EH (cell line): ENCODE results near the gene EIF3K.
A peak's percentile ranks its signal among the peaks of the same experiment; 100 is the strongest.

Source experiments
- DNase-seq: peaks from one replicate; pipeline ENCODE4 v3.0.0-alpha.2; 2015; ENCODE audit warnings: low read depth

Gene EIF3K

GRCh38 chr19:38649305-38650171 lies 30.6 kb downstream of the EIF3K start:
- DNase-seq = peak; percentile 61

DNA sequence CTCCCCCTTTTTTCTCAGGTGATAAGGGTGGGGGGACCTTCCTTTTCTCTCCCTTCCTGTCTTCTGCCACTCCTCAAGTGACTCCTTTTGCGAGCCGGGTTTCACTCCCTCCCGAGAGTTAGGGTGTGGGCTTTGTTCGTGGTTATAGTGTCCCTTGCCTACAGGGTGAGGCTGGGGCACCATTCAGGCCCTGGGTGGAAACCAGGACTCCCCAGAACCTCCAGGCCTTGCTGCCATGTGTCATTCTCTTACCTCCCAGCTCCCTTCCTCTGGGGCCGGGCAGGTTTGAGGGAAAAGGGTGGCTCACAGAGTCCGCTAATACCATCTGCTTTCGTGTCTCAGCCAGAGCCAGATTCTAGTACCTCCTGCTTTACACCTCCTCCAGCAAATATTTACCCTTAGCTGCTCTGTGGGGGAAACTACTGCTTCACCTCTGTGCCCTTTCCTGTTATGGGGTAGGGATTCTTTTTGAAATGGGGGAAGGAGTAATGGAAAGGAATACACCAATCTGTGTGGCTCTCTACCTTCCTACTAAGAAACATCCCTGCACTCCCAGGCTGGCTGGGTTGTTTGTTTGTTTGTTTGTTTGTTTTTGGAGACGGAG lies 31.3 kb downstream of the EIF3K start:
- DNase-seq = no peak

- DNase-seq = peak; percentile 89
Observed at GRCh38 chr19:38650911-38651584, 32.1 kb downstream of the EIF3K start.

- DNase-seq = peak; percentile 51
Observed at GRCh38 chr19:38653028-38653571, 34.1 kb downstream of the EIF3K start.

GRCh38 chr19:38654628-38655055 lies 35.7 kb downstream of the EIF3K start:
- DNase-seq = peak; percentile 93

- DNase-seq = no peak
Observed at GRCh38 chr19:38655148-38655824, 36.3 kb downstream of the EIF3K start.

DNA sequence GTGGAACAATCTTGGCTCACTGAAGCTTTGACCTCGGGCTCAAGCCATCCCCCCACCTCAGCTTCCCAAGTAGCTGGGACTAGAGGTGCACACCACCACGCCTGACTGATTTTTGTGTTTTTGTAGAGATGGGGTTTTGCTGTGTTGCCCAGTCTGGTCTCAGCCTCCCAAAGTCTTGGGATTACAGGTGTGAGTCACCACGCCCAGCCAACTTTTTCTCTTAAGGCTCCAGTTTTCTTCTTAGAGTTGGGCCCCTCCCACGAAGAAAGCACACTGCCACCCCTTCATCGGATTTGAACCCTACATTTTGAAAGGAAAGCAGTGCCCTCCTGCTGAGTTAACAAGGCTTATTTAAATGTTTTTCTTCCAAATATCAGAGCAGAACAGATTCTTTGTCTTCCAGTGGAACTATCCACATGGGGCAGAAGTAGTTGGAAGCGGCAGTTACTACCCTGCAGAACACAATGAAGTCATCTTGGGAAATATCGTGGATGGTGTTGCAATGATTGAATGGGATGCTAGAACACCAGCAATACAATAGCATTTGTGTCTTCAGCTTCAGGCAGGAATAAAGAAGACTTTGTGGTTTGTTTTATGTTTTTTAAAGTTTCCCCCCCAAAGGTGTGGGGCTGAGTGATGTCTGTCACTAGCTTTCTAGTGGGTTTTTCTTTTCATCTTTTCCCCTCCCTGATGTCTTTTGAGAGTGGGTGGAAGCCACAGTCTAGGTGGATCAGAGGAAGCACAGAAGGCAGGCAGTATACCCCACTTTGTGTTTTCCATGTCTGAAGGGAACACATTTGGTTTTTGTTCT lies 37.4 kb downstream of the EIF3K start:
- DNase-seq = peak; percentile 69

DNA sequence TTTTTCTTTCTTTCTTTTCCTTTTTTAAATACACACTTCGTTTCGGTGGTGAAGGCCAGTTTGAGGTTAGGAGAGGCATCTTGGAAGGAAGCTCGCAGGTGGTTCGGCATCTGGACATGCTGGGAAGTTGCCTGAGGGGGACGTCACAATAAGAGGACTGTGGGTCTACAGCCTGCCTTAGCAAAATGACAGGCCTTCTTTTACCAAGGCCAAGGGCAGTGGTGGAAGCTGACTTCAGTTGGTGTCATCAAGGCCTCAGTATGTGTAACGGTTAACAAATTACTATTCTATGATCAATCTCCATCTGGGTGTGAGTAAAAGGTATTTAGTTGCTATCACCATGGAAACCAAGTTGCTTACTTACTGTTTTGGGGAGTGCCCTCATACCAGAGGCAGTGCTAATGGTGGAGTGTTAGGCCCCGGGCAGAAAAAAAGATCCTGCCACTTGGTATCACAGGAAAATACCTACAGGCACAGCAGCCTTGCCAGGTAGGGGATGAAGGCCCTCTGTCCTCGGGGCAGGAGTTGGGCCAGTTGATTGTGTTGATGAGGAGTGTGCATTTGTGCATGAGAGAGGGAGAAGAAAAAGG lies 38.7 kb downstream of the EIF3K start:
- DNase-seq = peak; percentile 93

DNA sequence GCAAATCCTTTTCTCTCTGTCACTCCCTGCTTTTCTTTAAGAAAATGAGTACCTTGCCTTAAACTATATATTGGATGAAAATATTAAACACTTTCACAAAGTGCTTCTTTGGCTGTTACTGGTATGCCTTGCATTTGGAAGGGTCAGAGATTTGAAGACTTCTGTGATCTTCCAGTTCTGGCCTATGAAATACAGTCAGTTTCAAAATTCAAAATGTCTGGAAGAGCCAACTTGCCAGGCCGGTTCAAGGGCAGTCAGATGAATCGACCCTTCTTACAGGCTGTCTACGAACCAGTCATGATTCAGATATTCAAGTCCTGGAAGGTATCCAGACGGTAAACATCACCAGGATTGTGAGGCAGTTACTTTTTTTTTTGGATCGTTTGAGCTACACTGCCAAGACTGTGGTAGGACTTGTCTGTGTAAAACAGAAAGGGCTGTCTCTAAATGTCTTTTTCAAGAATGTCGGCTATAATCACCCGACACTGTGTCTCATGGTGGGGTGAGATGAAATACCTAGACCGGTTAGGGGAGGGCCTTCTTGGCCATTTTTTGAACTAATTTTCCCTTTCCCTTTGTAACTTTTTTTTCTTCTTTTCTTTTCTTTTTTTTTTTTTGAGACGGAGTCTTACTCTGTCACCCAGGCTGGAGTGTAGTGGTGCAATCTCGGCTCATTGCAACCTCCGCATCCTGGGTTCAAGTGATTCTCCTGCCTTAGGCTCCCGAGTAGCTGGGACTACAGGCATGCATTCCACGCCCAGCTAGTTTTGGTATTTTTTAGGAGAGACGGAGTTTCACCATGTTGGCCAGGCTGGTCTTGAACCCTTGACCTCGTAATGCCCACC lies 39.7 kb downstream of the EIF3K start:
- peak; percentile 100 for DNase-seq

GRCh38 chr19:38660724-38661123 lies 41.7 kb downstream of the EIF3K start:
- no peak for DNase-seq

- peak; percentile 86 for DNase-seq
Observed at GRCh38 chr19:38661136-38661535, 42.1 kb downstream of the EIF3K start.

DNA sequence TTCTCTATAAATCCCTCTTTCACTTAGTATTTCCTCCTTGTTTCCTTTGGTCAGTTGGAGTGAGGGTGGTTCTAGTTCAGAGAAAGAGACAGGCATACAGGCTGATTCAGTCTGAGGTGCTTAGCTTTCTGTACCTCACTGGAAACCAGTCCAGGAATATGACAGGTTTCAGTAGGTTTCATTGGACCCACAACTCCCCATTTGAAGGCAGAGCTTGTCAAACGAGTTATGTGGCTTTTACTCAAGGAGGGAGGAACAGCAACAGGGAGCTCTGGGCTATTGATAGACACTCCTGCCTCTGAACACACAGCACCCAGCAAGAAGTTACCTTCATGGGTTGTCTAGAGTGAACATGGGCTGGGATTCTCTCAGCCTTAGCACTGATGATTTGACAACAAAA lies 43.0 kb downstream of the EIF3K start:
- no peak for DNase-seq

GRCh38 chr19:38662537-38663155 lies 43.7 kb downstream of the EIF3K start:
- no peak for DNase-seq

GRCh38 chr19:38663156-38663651 lies 44.2 kb downstream of the EIF3K start:
- no peak for DNase-seq

GRCh38 chr19:38663957-38664502 lies 45.0 kb downstream of the EIF3K start:
- DNase-seq = no peak

DNA sequence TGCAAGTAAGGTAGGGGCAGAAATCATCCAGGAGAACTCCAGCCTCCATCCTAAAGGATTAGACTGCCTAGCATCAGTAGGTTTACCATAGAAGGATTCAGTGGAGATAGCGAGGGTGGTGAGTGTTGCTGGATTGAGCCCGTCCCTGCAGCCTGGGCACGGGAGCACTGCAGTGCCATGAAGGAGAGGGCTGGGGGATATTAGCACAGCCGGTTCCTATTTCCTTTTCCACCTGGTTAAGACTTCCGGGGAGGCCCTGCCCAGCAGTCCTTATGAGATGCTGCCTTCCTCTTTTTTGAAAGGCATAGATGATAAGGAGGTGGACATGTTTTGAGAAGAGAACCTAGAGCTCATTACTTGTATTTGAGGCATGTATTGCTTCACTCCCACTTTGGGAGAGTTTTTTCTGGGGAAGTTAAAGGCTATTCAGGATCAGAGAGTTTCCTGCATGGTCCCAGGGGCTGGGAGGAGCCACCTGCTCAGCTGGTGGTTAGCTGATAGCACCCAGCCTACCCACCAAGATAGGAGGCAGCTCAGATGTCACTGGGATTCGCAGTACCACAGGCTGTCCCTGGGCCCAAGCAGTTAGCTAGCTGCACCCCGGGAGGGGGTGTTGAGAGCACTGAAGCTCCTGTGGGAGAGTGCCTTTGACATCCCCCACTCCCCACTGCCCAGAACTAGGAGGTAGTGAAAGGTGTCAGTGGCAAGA lies 45.7 kb downstream of the EIF3K start:
- peak; percentile 60 for DNase-seq

- DNase-seq = peak; percentile 54
Observed at GRCh38 chr19:38665219-38665931, 46.4 kb downstream of the EIF3K start.
